K562 (cell line): ENCODE measurements around the gene ELMO3. TPM values are rescaled to one million over a fixed set of nuclear protein-coding genes. Genes with fewer than 3 reads are reported as not detected.

ENCODE experiments used
- ATF3 ChIP-seq, 2 experiments: fragments of 450-650 bp in 1 of 2; sonication (generic) in 1 of 2; formaldehyde crosslinking in 1 of 2; IDR thresholded peaks in 1 of 2; conservative IDR thresholded peaks in 1 of 2; 2 replicates each; pipeline versions ENCODE4 v1.6.1 to v1.8.1; 2016 to 2023; ENCODE audit warnings: mild to moderate bottlenecking in 2 of 2, moderate library complexity in 2 of 2, inconsistent platforms in 1 of 2, missing genetic modification reagents in 1 of 2
- COPS2 ChIP-seq: fragments of 450-650 bp; conservative IDR thresholded peaks from 2 replicates; pipeline ENCODE4 v1.6.1; 2016; ENCODE audit warnings: mild to moderate bottlenecking, moderate library complexity
- ERF ChIP-seq: fragments of 450-650 bp; formaldehyde crosslinking; IDR thresholded peaks from 2 replicates; pipeline ENCODE4 v1.4.0; 2020; ENCODE audit warnings: mild to moderate bottlenecking, mixed read lengths
- KHSRP ChIP-seq: fragments of 450-650 bp; IDR thresholded peaks from 2 replicates; pipeline ENCODE4 v1.6.1; 2017
- KLF1 ChIP-seq: fragments of 450-650 bp; IDR thresholded peaks from 2 replicates; pipeline ENCODE4 v1.6.1; 2016; ENCODE audit warnings: missing genetic modification characterization, missing compliant biosample characterization
- NEUROD1 ChIP-seq: fragments of 150-350 bp; IDR thresholded peaks from 2 replicates; pipeline ENCODE4 v1.6.1; 2014; ENCODE audit warnings: borderline replicate concordance, low read length, low read depth; ENCODE audit not compliant: partially characterized antibody
- NRF1 ChIP-seq, 2 experiments: fragments of 450-650 bp; IDR thresholded peaks in 1 of 2; conservative IDR thresholded peaks in 1 of 2; 2 replicates each; pipeline ENCODE4 v1.6.1; 2014; ENCODE audit warnings: mild to moderate bottlenecking in 2 of 2
- PRMT5 ChIP-seq: sonication (generic); formaldehyde crosslinking; IDR thresholded peaks from 2 replicates; pipeline ENCODE4 v1.5.0; 2020; ENCODE audit warnings: missing genetic modification reagents
- RERE ChIP-seq: sonication (generic); formaldehyde crosslinking; IDR thresholded peaks from 2 replicates; pipeline ENCODE4 v1.8.0; 2023; ENCODE audit warnings: missing genetic modification reagents, mild to moderate bottlenecking, borderline replicate concordance
- SPI1 ChIP-seq: IDR thresholded peaks from 2 replicates; pipeline ENCODE4 v1.6.1; 2011; ENCODE audit warnings: low read depth, low read length, control low read depth, borderline replicate concordance
- SREBF2 ChIP-seq: sonication (generic); formaldehyde crosslinking; IDR thresholded peaks from 2 replicates; pipeline ENCODE4 v1.4.0; 2020; ENCODE audit warnings: mild to moderate bottlenecking, missing genetic modification reagents
- TAF15 ChIP-seq: fragments of 200-400 bp; formaldehyde crosslinking; IDR thresholded peaks from 2 replicates; pipeline ENCODE4 v1.6.1; 2017; ENCODE audit warnings: mild to moderate bottlenecking, low read depth, low read length, moderate library complexity
- TCF7L2 ChIP-seq: fragments of 150-350 bp; IDR thresholded peaks from 2 replicates; pipeline ENCODE4 v1.6.1; 2016; ENCODE audit warnings: low read depth, mild to moderate bottlenecking, low read length, moderate library complexity
- ZBTB33 ChIP-seq: sonication (generic); formaldehyde crosslinking; IDR thresholded peaks from 2 replicates; pipeline ENCODE4 v1.8.1; 2023; ENCODE audit warnings: mild to moderate bottlenecking, missing genetic modification reagents
- ZNF232 ChIP-seq: sonication (generic); formaldehyde crosslinking; IDR thresholded peaks from 2 replicates; pipeline ENCODE4 v1.8.0; 2022; ENCODE audit warnings: mild to moderate bottlenecking, missing genetic modification reagents
- ZNF644 ChIP-seq: fragments of 200-800 bp; sonication (Bioruptor generic); IDR thresholded peaks from 2 replicates; pipeline ENCODE4 v1.6.1; 2016; ENCODE audit warnings: low read depth, missing genetic modification characterization, missing compliant biosample characterization
- ZSCAN32 ChIP-seq: fragments of 450-650 bp; formaldehyde crosslinking; IDR thresholded peaks from 2 replicates; pipeline ENCODE4 v1.4.0; 2020; ENCODE audit warnings: mild to moderate bottlenecking, moderate library complexity
- polyA plus RNA-seq, 8 experiments: library from polyadenylated mRNA; depleted of rRNA in 4 of 8; stranded (reverse) in 5 of 8; unstranded in 3 of 8; fragments of >200 nt; fragmentation: Nextera tagmentation in 2 of 8; fragmentation: Illumina TruSeq in 1 of 8; extraction: Ambion mirVana in 2 of 8; extraction: Trizol in 1 of 8; gene quantifications; 2 replicates each; pipeline versions ENCODE4 v1.2.1 to v1.2.3, GENCODE V29; 2011 to 2014; ENCODE audit warnings: inconsistent platforms in 1 of 8, missing spikeins in 1 of 8
- total RNA-seq, 7 experiments: library from RNA; depleted of rRNA in 6 of 7; stranded (reverse); fragments of >200 nt in 6 of 7; fragmentation: Illumina TruSeq in 2 of 7; extraction: Trizol in 2 of 7; gene quantifications; 2 replicates each; pipeline versions ENCODE4 v1.2.1 to v1.2.3, GENCODE V29; 2011 to 2021; ENCODE audit warnings: low replicate concordance in 1 of 7

Gene ELMO3
- total and polyA plus RNA-seq, 9 of the 15 experiments (the other 6 are each of a cell fraction or from before 2014, with no cell fraction given): 0.04 to 5.1 (median 1.5) TPM

- TF ChIP-seq RERE: no peak
- no peak for TF ChIP-seq PRMT5 (CRISPR knock-in tag)
- TF ChIP-seq TAF15: no peak
- TF ChIP-seq ZBTB33: no peak
- no peak for TF ChIP-seq ATF3 (IDR thresholded peaks at IDR 0.05)
- TF ChIP-seq ATF3 (CRISPR knock-in tag; conservative IDR thresholded peaks at IDR 0.05): no peak
- TF ChIP-seq ZSCAN32 (CRISPR knock-in tag): no peak
- TF ChIP-seq COPS2: no peak
- no peak for TF ChIP-seq ZNF644
- TF ChIP-seq ERF (CRISPR knock-in tag): no peak
- no peak for TF ChIP-seq KHSRP
- TF ChIP-seq KLF1 (tag): no peak
- peak in 1 of 2 experiments; percentile 21; a peak in 1 of 4 replicates for TF ChIP-seq NRF1 (conservative IDR thresholded peaks at IDR 0.05 in 1 of 2, IDR thresholded peaks at IDR 0.05 in 1 of 2)
- no peak for TF ChIP-seq NEUROD1
- TF ChIP-seq TCF7L2: no peak
- TF ChIP-seq SPI1: peak; percentile 63; the same call in 1 of the 2 replicates
- no peak for TF ChIP-seq SREBF2 (CRISPR knock-in tag)
- TF ChIP-seq ZNF232: no peak
Measured at GRCh38 chr16:67216612-67217490, 17.9 kb downstream of the ELMO3 start (continued).
